Measurements from ENCODE around the gene VSNL1. TPM values are rescaled to one million over a fixed set of nuclear protein-coding genes. Genes with fewer than 3 reads are reported as not detected.

The VSNL1 gene
- total RNA-seq, 1 donor from 2014 or later: not detected

GRCh38 chr2:17580319-17580715, 39.8 kb downstream of the VSNL1 start:
- DNase-seq (ENCODE audit: low read depth in 2 of 2): no peak

GRCh38 chr2:17581831-17582230, 41.3 kb downstream of the VSNL1 start:
- no peak for DNase-seq (ENCODE audit: low read depth in 2 of 2)

GRCh38 chr2:17583166-17583565, 42.7 kb downstream of the VSNL1 start:
- peak in 1 of 2 donors; percentile 2 for DNase-seq (ENCODE audit: low read depth in 2 of 2)

- no peak for DNase-seq (ENCODE audit: low read depth in 2 of 2)
Measured at GRCh38 chr2:17583646-17584045, 43.1 kb downstream of the VSNL1 start.

- no peak for DNase-seq (ENCODE audit: low read depth in 2 of 2)
Measured at GRCh38 chr2:17584689-17585088, 44.2 kb downstream of the VSNL1 start.

- DNase-seq (ENCODE audit: low read depth in 2 of 2): no peak
Measured at GRCh38 chr2:17587469-17587868, 47.0 kb downstream of the VSNL1 start.

- no peak for DNase-seq (ENCODE audit: low read depth in 2 of 2)
Measured at GRCh38 chr2:17588031-17588430, 47.5 kb downstream of the VSNL1 start.

GRCh38 chr2:17589406-17590035, 49.0 kb downstream of the VSNL1 start:
- no peak for DNase-seq (ENCODE audit: low read depth in 2 of 2)

- DNase-seq (ENCODE audit: low read depth in 2 of 2): no peak
Measured at GRCh38 chr2:17590342-17590911, 49.9 kb downstream of the VSNL1 start.

GRCh38 chr2:17591846-17592245, 51.4 kb downstream of the VSNL1 start:
- DNase-seq (ENCODE audit: low read depth in 2 of 2): no peak

GRCh38 chr2:17592731-17593409, 52.4 kb downstream of the VSNL1 start:
- no peak for DNase-seq (ENCODE audit: low read depth in 2 of 2)

GRCh38 chr2:17593445-17593840, 52.9 kb downstream of the VSNL1 start:
- DNase-seq (ENCODE audit: low read depth in 2 of 2): no peak

- no peak for DNase-seq (ENCODE audit: low read depth in 2 of 2)
Measured at GRCh38 chr2:17593841-17594491, 53.5 kb downstream of the VSNL1 start.

- DNase-seq (ENCODE audit: low read depth in 2 of 2): no peak
Measured at GRCh38 chr2:17594533-17595401, 54.3 kb downstream of the VSNL1 start.

- no peak for DNase-seq (ENCODE audit: low read depth in 2 of 2)
Measured at GRCh38 chr2:17599617-17600016, 59.1 kb downstream of the VSNL1 start.

GRCh38 chr2:17600556-17601204, 60.2 kb downstream of the VSNL1 start:
- no peak for DNase-seq (ENCODE audit: low read depth in 2 of 2)

GRCh38 chr2:17604050-17604449, 63.6 kb downstream of the VSNL1 start:
- no peak for DNase-seq (ENCODE audit: low read depth in 2 of 2)

GRCh38 chr2:17605696-17606095, 65.2 kb downstream of the VSNL1 start:
- DNase-seq (ENCODE audit: low read depth in 2 of 2): no peak

GRCh38 chr2:17606851-17607250, 66.4 kb downstream of the VSNL1 start:
- no peak for DNase-seq (ENCODE audit: low read depth in 2 of 2)

- no peak for DNase-seq (ENCODE audit: low read depth in 2 of 2)
Measured at GRCh38 chr2:17607379-17607778, 66.9 kb downstream of the VSNL1 start.

GRCh38 chr2:17608251-17608650, 67.8 kb downstream of the VSNL1 start:
- no peak for DNase-seq (ENCODE audit: low read depth in 2 of 2)

Measured in lung microvascular endothelial cell (primary cell).